Dedifferentiated amniotic fluid mesenchymal stem cell (primary cell): Measurements from ENCODE around the gene LSAMP.
A peak's percentile ranks its signal among the peaks of the same experiment; 100 is the strongest.

Experiments
- DNase-seq: peaks from one replicate; pipeline ENCODE4 v3.0.0-alpha.2; 2016; ENCODE audit errors: extremely low spot score

The LSAMP gene

DNA sequence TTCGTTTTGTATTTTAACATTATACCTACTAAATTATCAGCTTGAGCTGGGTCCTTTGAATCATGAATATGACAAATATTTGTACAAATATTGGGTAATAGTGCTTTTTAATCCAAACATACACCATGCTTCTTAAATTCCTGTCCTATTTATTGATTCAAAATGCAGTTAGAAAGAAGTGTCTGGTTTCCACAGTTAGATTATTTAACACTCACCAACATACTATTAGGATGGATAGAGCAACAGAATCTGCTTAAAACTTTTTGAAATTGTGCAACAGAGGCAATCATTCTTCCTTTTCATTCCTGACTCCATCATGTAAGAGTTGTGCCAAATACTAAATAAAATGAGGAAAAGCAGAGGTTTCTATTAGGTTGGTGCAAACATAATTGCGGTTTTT is 281.2 kb downstream of the LSAMP start:
- DNase-seq: no peak

DNA sequence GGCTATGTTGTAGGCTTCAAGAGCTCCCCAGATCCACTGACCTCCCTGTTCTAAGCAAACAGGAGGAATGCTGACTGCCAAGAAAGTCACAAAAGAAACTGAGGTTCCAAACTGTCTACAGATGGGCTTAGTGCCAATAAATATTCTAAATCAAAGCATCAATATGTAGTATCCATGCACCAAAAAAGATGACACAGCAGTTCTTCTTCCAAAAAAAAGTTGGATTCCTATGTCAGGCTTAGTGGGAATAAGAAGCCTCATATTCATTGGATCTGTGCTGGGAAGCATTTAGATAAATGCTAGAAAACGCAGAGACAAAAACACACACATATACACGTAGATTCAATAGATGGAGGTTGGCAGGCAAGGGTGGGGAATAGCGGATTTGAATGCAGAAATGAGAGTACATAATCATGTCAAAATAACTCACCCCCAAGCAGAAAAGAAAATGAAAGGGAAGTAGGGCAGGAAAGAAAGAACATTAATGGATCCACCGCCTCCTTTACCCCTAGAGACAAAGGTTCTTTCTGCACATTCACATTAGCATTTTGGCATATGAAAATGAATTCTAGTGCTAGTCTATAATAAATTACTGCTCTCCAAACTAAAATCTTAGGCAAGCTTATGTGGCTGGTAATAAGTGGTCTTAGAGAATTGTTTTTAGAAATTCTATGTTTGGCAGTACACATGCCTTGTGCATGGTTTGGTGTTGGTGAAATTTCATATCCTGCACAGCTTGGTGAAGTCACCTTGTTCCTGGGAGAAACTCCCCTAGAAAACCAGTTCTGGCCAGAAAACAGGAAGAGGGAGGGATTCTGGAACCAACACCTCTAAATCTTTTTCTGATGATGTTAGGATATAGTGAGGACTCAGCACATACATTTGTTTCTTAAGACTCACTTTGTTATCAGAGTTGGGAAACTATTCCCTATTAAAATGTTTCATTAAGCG is 283.4 kb downstream of the LSAMP start:
- no peak for DNase-seq

GRCh38 chr3:116160594-116160993 is 284.7 kb downstream of the LSAMP start:
- DNase-seq: no peak

DNA sequence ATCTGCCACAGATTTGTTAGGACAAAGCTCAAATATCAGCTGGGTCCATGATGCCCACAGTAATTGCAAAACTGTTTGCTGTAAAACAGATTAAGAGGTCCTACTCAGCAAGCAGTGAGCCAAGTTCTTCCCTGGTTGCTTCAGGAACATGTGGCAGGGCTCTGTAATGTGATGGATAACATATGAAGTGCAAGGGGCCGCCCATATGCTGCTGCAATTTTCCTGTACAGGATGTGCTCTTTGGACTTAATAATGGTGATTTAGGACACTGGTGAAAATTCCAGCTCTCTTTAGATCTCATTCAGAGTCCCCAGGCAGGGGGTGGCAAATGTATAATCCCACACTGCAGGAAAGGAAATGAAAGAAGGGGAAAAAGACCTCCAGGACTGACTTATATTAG is 289.4 kb downstream of the LSAMP start:
- DNase-seq: no peak

GRCh38 chr3:116154389-116154788 is 290.9 kb downstream of the LSAMP start:
- no peak for DNase-seq

GRCh38 chr3:116153174-116153573 is 292.1 kb downstream of the LSAMP start:
- DNase-seq: no peak

DNA sequence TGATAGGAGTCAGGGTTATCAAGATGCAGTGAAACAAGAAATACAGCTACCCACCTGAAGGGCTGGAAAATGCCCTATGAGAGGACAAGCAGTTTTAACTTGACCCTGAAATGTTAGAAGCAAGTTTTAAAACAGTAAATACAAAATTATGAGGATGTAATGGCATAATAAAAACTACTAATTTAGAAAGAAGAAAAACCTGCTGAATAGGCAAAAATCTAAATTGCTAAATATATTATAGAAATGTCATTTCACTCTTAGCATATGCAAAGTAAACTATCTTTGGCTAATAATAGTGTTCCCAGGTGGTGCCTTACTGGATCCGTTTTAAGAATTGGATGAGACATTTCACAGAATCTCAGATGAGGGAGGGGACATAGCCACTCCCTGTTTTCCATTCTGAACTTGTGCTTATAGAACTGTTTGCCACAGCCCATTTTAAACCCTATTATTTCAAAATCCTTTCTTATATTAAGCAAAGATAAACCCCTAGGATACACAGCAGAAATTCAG is 294.6 kb downstream of the LSAMP start:
- DNase-seq: no peak

GRCh38 chr3:116148881-116149851 is 296.1 kb downstream of the LSAMP start:
- no peak for DNase-seq

GRCh38 chr3:116145613-116146012 is 299.7 kb downstream of the LSAMP start:
- DNase-seq: no peak

- no peak for DNase-seq
Measured at GRCh38 chr3:116141724-116142123, 303.6 kb downstream of the LSAMP start.

DNA sequence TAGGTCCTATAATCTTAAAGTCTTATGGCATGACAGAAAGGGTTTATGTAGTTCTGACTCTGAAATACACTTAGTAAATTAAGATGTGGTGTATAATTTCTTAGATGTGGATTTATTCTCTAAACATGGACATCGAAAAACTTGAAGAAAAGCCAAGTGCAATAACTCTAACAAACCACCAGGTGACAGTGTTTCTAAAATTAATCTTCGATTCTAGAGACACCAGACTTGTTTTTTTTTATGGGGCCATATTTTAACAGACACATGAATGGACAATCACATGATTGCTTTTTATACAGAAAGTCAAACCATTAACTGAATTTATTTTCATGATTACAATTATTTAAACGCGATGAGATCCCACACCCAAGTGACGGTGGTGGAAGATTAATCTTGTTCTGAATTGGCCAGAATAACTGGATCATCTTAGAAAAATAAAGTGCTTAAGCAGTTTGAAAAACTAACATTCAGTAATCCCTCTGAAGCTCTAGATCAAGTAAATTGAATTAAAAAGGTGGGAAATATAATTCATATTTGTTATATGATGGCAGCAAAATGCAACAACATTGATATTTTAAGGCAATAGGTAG is 305.1 kb downstream of the LSAMP start:
- DNase-seq: peak; percentile 22

- no peak for DNase-seq
Measured at GRCh38 chr3:116139641-116140040, 305.6 kb downstream of the LSAMP start.

GRCh38 chr3:116135457-116136085 is 309.7 kb downstream of the LSAMP start:
- peak; percentile 54 for DNase-seq

GRCh38 chr3:116129187-116129946 is 315.9 kb downstream of the LSAMP start:
- DNase-seq: no peak

- DNase-seq: no peak
Measured at GRCh38 chr3:116127464-116127863, 317.8 kb downstream of the LSAMP start.

DNA sequence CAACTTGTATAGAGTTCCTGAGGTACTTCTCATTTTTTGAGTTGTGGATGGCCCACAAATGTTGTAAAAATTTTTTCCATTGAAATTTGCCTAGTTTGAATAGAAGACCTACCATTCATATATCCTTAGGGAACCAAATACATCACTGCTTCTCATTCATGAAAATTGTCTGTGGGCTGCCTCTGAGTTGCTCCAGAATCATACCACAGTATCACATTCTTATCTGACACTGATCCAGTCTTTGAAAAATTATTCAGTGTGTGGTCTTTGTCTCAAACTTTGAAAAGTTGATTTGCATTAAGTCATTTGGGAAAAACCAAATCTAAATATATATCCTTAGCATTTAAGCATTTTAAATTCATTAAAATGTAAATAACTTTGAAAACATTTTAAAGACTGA is 321.1 kb downstream of the LSAMP start:
- DNase-seq: no peak

DNA sequence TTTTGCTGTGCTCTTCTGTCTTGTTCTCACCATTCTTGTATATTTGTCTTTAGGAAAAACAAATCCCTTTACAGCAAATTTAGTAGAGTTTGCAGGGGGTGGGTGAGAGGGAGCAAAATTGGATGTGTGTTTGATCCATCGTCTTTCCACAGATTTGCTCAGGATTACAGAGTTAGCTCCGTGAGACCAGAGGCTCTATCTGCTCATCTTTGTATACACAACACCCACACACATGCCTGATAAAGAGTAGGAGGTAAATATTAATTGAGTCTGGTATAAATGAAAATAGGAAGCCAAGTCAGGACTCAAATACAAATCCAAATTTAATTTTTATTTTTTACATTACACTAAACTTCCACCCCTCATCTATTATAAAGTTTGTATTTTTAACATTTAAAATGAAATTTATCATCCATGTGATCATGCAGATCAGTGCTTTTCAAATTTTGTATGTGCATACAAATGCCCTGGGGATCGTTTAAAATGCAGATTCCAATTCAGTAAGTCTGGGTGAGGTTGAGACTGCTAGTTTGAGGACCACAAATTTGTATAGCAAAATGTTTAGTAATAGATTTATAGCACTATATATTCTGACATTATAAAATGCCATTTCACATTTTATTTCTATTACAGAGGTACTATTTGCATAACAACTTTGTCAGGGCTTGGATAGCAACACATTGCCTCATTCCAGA is 326.7 kb downstream of the LSAMP start:
- no peak for DNase-seq

DNA sequence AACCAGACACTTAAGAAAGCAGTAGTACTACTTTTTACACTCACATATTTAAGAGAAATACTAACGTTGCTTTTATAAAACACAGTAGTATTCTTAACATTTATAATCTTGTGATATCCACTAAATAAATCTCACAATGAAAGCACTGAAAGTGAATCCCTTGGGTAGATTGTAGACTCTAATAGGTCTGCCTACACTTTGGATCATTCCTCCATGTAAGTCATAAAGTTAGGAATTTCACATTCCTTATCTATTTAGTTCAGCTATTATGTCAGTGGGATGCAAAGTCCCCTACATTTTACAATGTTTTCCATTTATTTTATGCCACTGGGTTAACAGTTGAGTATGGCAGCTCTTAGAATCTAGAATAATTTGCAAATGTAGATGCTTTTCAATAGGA is 330.7 kb downstream of the LSAMP start:
- no peak for DNase-seq

DNA sequence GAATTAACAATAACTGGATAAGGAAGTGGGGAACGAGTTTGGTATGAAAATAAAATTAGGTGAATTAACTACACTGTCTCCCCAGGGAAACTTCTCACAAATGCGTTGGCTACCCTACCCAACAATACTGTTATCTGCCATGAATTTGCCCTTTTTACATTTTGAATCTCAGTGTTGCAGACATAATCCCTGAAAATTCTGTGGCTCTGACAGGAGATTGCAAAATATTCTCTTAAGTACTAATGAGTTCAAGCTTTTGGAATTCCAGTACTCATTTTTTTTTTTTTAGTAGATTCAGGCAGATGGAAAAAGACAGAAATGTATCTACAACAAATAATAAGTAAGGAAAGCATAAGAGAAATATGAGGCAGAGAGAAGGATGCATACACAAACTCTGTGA is 332.6 kb downstream of the LSAMP start:
- peak; percentile 37 for DNase-seq

GRCh38 chr3:116111765-116112164 is 333.5 kb downstream of the LSAMP start:
- DNase-seq: no peak
